Common myeloid progenitor, CD34-positive (primary cell): ENCODE results near the gene DOCK4.
A peak's percentile ranks its signal among the peaks of the same experiment; 100 is the strongest.

Experiments used
- CTCF ChIA-PET: fragments of 350-600 bp; sonication (Branson Sonifier 250); formaldehyde crosslinking; loops from one replicate; lab custom pipeline; 2021; ENCODE audit warnings: antibody characterized with exemption; lab: Charles Lee
- POLR2A ChIA-PET: fragments of 350-600 bp; sonication (Branson Sonifier 250); formaldehyde crosslinking; loops from one replicate; lab custom pipeline; 2021; ENCODE audit warnings: antibody characterized with exemption; lab: Charles Lee
- DNase-seq, 3 donors: peaks; one replicate each; pipeline versions ENCODE4 v3.0.0 to v3.0.0-alpha.2; 2013
- H3K27ac ChIP-seq, 2 experiments: 1 replicate in 1 of 2; 2 replicates in 1 of 2; pipeline ENCODE4 v1.7.0; 2013; ENCODE audit warnings: inconsistent platforms in 2 of 2, low read length in 2 of 2, mild to moderate bottlenecking in 2 of 2, low read depth in 1 of 2, moderate library complexity in 1 of 2; ENCODE audit not compliant: severe bottlenecking in 2 of 2, insufficient read depth in 1 of 2, poor library complexity in 1 of 2
- H3K27me3 ChIP-seq, 5 experiments: replicated peaks in 2 of 5; 1 replicate in 3 of 5; 2 replicates in 2 of 5; pipeline versions ENCODE4 v1.6.1 to v1.7.0; 2013; ENCODE audit warnings: low read length in 4 of 5, mild to moderate bottlenecking in 2 of 5, moderate library complexity in 2 of 5, inconsistent platforms in 1 of 5; ENCODE audit not compliant: insufficient read depth in 5 of 5, control insufficient read depth in 4 of 5
- H3K36me3 ChIP-seq, 4 experiments: 1 replicate in 2 of 4; 2 replicates in 2 of 4; pipeline versions ENCODE4 v1.6.1 to v1.7.0; 2013; ENCODE audit warnings: low read length in 3 of 4, control low read depth in 1 of 4, mild to moderate bottlenecking in 1 of 4; ENCODE audit not compliant: control insufficient read depth in 4 of 4, insufficient read depth in 4 of 4
- H3K4me1 ChIP-seq, 4 experiments: 1 replicate in 3 of 4; 2 replicates in 1 of 4; pipeline versions ENCODE4 v1.6.1 to v1.7.1; 2013; ENCODE audit warnings: low read length in 3 of 4, mild to moderate bottlenecking in 3 of 4, control low read depth in 1 of 4, inconsistent platforms in 1 of 4, moderate library complexity in 1 of 4; ENCODE audit not compliant: control insufficient read depth in 4 of 4, insufficient read depth in 4 of 4; ENCODE audit errors: control extremely low read depth in 1 of 4
- H3K4me3 ChIP-seq, 7 experiments: 1 replicate in 4 of 7; 2 replicates in 3 of 7; pipeline versions ENCODE4 v1.5.1 to v1.7.0; 2013; ENCODE audit warnings: mild to moderate bottlenecking in 7 of 7, low read length in 6 of 7, moderate library complexity in 6 of 7, inconsistent platforms in 2 of 7, low read depth in 2 of 7, control low read depth in 1 of 7; ENCODE audit not compliant: insufficient read depth in 4 of 7, control insufficient read depth in 1 of 7; ENCODE audit errors: extremely low read depth in 1 of 7
- H3K9me3 ChIP-seq, 5 experiments: 1 replicate in 4 of 5; 2 replicates in 1 of 5; pipeline versions ENCODE4 v1.6.1 to v1.7.1; 2013; ENCODE audit warnings: low read length in 4 of 5, mild to moderate bottlenecking in 2 of 5, inconsistent platforms in 1 of 5, low read depth in 1 of 5, moderate library complexity in 1 of 5; ENCODE audit not compliant: control insufficient read depth in 4 of 5, insufficient read depth in 2 of 5; ENCODE audit errors: control extremely low read depth in 1 of 5
- WGBS: methylation state at CpG from one replicate; pipeline ENCODE4 v1.1.5; 2013; ENCODE audit not compliant: insufficient coverage; 5-methylcytosine and 5-hydroxymethylcytosine counted together

The DOCK4 gene

GRCh38 chr7:111762211-111762610 is 444.0 kb downstream of the DOCK4 start:
- Histone ChIP-seq H3K27ac (no peak overlapping the region), H3K4me1 (no peaks in the 10 kb centered on the region), H3K27me3 (no peaks in the 10 kb centered on the region), H3K36me3 (no peaks in the 10 kb centered on the region), H3K4me3 (no peak overlapping the region), H3K9me3 (no peaks in the 10 kb centered on the region)
- DNase-seq: peak in 1 of 3 donors; percentile 7
- ChIA-PET CTCF (interaction anchor here (1.4 to 5.1 kb wide), 8 partner anchors 9 to 735 kb away, joined by 3 to 55 read pairs (median 6); no protein-coding TSS in a partner anchor), POLR2A (no interaction called here)

DNA sequence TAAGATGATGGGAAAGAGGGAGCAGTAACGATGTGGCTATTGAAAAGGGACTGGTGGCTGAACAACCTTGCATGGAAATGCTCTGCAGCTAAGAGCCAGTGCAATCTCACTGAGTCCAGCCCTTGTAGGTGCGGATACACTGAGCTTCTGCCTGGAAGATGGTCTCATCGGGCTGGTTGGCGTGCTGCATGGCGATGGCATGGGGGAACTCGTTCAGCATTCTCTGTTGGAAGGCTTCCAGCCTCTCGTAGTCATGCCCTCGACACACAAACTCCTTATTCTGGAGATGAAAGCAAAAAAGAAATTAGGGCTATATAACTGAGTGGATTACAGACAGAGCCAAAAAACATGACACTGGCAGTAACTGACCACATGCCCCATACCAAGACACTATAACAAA is 446.2 kb downstream of the DOCK4 start:
- ChIA-PET POLR2A (no interaction called here), CTCF (interaction anchor here (0.6 to 5.1 kb wide), 5 partner anchors 11 to 737 kb away, joined by 3 to 55 read pairs (median 4); no protein-coding TSS in a partner anchor)
- Histone ChIP-seq H3K4me3 (no peak overlapping the region), H3K4me1 (no peaks in the 10 kb centered on the region), H3K36me3 (no peaks in the 10 kb centered on the region), H3K9me3 (no peaks in the 10 kb centered on the region), H3K27me3 (no peaks in the 10 kb centered on the region), H3K27ac (no peak overlapping the region)
- WGBS: 98% methylated on average over 7 of the region's 8 CpGs
- no peak for DNase-seq

DNA sequence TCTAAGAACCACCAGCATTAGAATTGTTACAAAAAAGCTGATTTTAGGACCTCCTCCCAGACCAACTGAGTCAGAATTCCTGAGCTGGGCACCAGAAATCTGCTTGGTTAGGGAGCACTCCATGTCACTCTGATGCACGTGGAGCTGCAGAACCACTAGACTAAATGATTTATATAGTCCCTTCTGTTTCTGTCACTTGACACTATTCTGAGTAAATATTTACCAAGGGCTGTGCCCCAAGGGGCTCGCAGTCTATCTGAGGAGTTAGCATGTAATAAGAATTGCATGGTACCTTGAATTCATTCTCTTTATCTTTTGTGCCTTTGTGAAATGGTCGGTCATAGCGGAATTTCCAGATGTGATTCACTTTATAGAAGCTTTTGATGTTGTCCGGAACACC is 447.9 kb downstream of the DOCK4 start:
- DNase-seq: no peak
- ChIA-PET CTCF (interaction anchor here (0.7 to 2.2 kb wide), 4 partner anchors 17 to 130 kb away, joined by 3 to 8 read pairs (median 6); no protein-coding TSS in a partner anchor), POLR2A (no interaction called here)
- 70% methylated on average over 2 of the region's 5 CpGs for WGBS
- H3K9me3 ChIP-seq: no peaks in the 10 kb centered on the region
- H3K36me3 ChIP-seq: no peaks in the 10 kb centered on the region
- H3K27ac ChIP-seq: no peak overlapping the region
- H3K27me3 ChIP-seq: no peaks in the 10 kb centered on the region
- no peak overlapping the region for H3K4me3 ChIP-seq
- no peaks in the 10 kb centered on the region for H3K4me1 ChIP-seq

- no peaks in the 10 kb centered on the region for H3K36me3 ChIP-seq
- peak overlapping the region in 1 of 7 experiments; percentile 6 for H3K4me3 ChIP-seq
- 75% methylated on average over 11 of the region's 11 CpGs for WGBS
- H3K27ac ChIP-seq: no peak overlapping the region
- peak in 2 of 3 donors; percentile 19 to 21 for DNase-seq
- POLR2A ChIA-PET: no interaction called here
- H3K4me1 ChIP-seq: no peaks in the 10 kb centered on the region
- no peaks in the 10 kb centered on the region for H3K9me3 ChIP-seq
- no peaks in the 10 kb centered on the region for H3K27me3 ChIP-seq
- CTCF ChIA-PET: interaction anchor here (1.2 to 1.6 kb wide), 4 partner anchors 13 to 740 kb away, joined by 3 to 8 read pairs (median 6); no protein-coding TSS in a partner anchor
These were observed 449.5 kb downstream of the DOCK4 start for GRCh38 chr7:111756687-111757178.

DNA sequence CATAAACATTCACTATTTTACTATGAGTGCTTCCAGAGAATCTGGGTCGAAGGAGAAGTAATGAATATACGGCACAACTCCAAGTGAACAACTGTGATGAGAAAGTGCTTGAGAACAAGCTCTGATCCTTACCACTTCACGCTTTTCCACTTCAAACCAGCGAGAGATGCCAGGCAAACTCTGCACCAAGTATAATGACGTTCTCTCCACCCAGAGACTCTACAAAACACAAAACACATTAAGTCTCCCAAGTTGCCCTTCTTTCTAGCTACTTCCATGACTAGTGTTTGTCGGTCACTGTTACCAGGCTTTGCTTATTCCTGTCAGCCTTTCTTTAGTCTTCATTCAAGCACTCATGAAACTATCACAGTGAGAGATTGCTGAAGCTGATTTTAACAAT is 450.8 kb downstream of the DOCK4 start:
- DNase-seq: no peak
- CTCF ChIA-PET: interaction anchor here (0.7 to 2.4 kb wide), 9 partner anchors 11 to 744 kb away, joined by 3 to 9 read pairs (median 4); no protein-coding TSS in a partner anchor
- Histone ChIP-seq H3K4me3 (no peak overlapping the region), H3K9me3 (no peaks in the 10 kb centered on the region), H3K4me1 (no peaks in the 10 kb centered on the region), H3K36me3 (no peaks in the 10 kb centered on the region), H3K27me3 (no peaks in the 10 kb centered on the region), H3K27ac (no peak overlapping the region)
- 100% methylated on average over 3 of the region's 6 CpGs for WGBS
- POLR2A ChIA-PET: no interaction called here

DNA sequence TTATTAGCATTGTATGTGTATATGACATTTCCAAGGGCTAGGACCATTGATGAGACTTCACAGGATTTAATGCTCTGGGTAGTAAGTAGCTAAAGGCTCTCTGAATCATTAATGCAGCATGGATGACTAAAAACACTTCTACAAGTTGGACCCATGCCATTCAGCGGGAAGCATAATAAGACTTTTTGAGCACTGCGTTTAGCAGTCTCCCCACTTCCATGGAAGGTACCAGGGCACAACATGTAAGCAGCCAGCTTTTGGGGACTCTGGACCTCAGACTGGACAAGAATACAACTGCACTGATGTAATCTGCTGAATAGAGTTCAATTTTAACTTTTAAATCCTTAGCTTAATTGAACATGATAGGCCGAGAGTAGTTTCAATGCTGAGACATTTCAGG is 452.2 kb downstream of the DOCK4 start:
- no peak overlapping the region for H3K27ac ChIP-seq
- no peak for DNase-seq
- no peak overlapping the region for H3K4me3 ChIP-seq
- peaks cover 0 to 3% (median 0%) of the 10 kb centered on the region in 5 experiments for H3K9me3 ChIP-seq
- CTCF ChIA-PET: interaction anchor here (0.8 to 3.0 kb wide), 13 partner anchors 9 to 1664 kb away, joined by 3 to 20 read pairs (median 4); no protein-coding TSS in a partner anchor
- no peaks in the 10 kb centered on the region for H3K27me3 ChIP-seq
- no peaks in the 10 kb centered on the region for H3K4me1 ChIP-seq
- H3K36me3 ChIP-seq: no peaks in the 10 kb centered on the region
- 97% methylated on average over 3 of the region's 3 CpGs for WGBS
- POLR2A ChIA-PET: interaction anchor here (0.6 kb wide), 1 partner anchor 742 kb away, joined by 3 read pairs; no protein-coding TSS in a partner anchor

DNA sequence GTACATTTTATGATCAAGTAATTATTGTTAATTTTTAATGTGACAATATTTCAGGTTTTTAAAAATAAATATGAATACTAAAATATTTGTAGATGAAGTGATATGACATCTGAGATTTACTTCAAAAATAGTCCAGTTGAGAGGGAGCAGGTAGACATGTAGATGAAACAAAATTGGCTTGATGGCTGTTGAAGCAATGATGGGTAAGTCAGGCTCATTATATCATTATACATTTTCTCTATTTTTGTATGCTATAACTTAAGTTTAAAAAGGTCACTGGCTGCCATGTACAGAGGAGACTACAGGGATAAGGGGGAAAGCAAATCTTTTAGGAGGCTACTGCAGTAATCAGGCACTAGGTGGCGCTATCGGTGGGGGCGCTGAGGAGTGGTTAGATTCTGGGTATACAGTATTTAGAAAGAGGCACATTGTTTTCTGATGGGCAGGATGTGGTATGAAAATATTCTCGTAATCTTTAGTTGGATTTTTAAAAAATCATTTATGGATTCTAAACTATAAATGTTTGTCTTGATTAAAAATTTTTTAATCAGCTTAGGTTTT is 454.1 kb downstream of the DOCK4 start:
- Histone ChIP-seq H3K9me3 (peaks cover 0 to 3% (median 0%) of the 10 kb centered on the region in 5 experiments), H3K4me1 (no peaks in the 10 kb centered on the region), H3K27me3 (no peaks in the 10 kb centered on the region), H3K4me3 (no peak overlapping the region), H3K36me3 (no peaks in the 10 kb centered on the region), H3K27ac (no peak overlapping the region)
- 18% methylated on average over 2 of the region's 4 CpGs for WGBS
- CTCF ChIA-PET: interaction anchor here (0.6 to 3.0 kb wide), 13 partner anchors 9 to 763 kb away, joined by 3 to 20 read pairs (median 3); no protein-coding TSS in a partner anchor
- peak; percentile 53 to 75 (median 69) for DNase-seq
- POLR2A ChIA-PET: no interaction called here
